ENCODE data around the gene ADRA2C.

- TF ChIP-seq PAX5 (IDR thresholded peaks at IDR 0.05; ENCODE audit: insufficient read depth, low read length, severe bottlenecking) (no peak), POLR2A (IDR thresholded peaks at IDR 0.05; ENCODE audit: low read depth, low read length) (no peak), TAF1 (IDR thresholded peaks at IDR 0.05; ENCODE audit: low read depth, low read length) (no peak), POLR2AphosphoS5 (IDR thresholded peaks at IDR 0.05; ENCODE audit: low read depth, low read length) (no peak)
Measured at GRCh38 chr4:3791256-3791655, 25.1 kb downstream of the ADRA2C start.
